HG03432 (cell line): ENCODE measurements around the gene PRR13.
"Not testable (repeated sequence)": the region's sequence is repeated elsewhere in the genome, so short reads cannot be mapped to it uniquely, and the experiment has no call there.

Experiments used
- ATAC-seq: cut with Tn5 transposase; IDR thresholded peaks from one replicate; pipeline ENCODE4 v1.9.1; 2021; ENCODE audit warnings: mild to moderate bottlenecking, moderate library complexity; ENCODE audit not compliant: unreplicated experiment

The PRR13 gene

DNA sequence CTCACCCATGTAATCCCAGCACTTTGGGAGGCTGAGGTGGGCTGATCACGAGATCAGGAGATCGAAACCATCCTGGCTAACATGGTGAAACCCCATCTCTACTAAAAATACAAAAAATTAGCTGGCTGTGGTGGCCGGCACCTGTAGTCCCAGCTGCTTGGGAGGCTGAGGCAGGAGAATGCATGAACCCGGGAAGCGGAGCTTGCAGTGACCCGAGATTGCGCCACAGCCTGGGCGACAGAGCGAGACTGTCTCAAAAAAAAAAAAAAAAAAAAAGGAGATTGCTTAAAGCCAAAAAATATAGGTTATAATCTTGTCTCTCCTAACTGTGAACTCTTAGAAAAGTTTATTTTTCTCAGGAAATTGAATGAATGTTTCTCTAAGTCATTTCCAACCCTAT, 6.2 kb upstream of the PRR13 start:
- not testable (repeated sequence) for ATAC-seq

DNA sequence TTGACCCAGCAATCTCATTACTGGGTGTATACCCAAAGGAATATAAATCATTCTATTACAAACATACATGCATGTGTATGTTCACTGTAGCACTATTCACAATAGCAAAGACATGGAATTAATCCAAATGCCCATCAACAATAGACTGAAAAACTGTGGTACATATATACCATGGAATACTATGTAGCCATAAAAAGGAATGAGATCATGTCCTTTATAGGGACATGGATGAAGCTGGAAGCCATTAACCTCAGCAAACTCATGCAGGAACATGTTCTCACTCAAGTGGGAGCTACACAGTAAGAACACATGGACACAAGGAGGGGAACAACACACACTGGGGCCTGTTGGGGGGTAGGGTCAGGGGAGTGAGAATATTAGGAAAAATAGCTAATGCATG, 2.0 kb upstream of the PRR13 start:
- ATAC-seq: not testable (repeated sequence)

DNA sequence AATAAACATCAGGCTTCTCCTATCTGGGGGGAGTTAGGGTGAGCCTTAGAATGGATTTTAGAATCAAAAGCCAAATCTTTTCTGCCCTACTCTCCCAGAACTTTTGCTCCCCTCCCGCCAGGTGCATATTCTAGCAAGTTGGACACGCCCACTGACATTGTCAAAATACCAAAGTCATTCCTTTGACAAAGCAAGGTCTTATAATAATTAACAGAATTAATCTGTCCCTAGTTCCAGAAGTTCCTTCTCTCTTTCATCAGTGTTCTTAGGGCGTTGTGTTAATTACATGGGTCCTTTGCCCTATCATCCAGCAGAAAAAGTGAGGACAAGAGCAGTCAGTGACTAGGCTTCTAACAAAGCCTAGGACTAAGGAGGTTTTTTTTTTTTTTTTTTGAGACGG, 2.4 kb downstream of the PRR13 start:
- no peak for ATAC-seq

DNA sequence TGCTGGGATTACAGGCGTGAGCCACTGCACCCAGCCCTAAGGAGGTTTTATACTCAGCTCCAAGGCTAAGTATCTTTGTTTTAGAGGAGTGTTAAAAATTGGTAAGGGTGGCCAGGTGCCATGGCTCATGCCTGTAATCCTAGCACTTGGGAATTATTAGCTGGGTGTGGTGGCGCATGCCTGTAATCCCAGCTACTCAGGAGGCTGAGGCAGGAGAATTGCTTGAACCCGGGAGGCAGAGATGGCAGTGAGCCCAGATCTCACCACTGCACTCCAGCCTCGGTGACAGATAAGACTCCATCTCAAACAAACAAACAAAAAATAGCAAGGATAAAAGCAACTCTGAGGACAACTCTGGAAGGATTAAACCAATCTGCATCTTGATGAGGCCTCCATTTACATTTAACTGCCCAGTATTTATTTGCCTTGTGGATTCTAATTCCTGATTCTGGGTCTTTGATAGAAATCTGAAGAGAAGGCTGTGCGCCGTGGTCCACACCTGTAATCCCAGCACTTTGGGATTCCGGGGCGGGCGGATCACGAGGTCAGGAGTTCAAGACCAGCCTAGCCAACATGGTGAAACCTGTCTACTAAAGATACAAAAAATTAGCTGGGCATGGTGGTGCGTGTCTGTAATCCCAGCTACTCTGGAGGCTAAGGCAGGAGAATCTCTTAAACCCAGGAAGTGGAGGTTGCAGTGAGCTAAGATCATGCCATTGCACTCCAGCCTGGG, 3.2 kb downstream of the PRR13 start:
- ATAC-seq: not testable (repeated sequence)

DNA sequence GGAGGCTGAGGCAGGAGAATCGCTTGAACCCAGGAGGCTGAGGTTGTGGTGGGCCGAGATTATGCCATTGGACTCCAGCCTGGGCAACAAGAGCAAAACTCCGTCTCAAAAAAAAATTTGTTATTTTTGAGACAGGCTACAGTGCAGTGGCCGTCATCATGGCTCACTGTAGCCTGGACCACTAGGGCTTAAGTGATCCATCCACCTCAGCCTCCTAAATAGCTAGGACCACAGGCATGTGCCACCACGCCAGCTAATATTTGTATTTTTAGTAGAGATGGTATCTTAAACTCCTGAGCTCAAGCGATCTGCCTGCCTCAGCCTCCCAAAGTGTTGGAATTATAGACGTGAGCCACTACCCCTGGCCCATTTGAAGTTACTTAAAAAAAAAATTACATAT, 9.4 kb downstream of the PRR13 start:
- no peak for ATAC-seq

DNA sequence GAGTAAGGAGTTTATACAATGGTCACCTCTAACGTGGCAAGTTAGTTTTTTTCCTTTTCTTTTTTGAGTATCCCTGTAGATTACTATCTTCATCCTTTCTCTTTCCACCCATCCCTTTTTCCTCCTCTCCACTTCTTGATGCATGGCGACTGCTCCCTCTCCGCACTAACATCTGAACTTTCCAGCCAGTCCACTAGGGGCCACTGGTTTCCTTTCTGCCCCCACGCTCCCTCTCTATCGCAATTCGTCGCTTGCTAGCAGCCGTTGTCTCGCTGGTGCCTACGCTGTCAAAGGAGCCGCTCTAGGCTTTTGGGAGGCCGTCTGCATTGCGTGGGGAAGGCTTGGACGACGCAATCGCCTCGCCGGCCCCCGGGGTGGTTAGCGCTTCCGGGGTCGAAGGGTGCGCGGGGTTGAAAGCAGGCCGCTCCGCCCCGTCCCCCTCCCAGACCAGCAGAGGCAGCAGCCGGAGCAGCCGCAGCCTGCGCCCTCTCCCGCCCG, 10.2 kb downstream of the PRR13 start, which contains the start of gene PCBP2:
TSS of gene PCBP2 (plus strand) at position 442 of the 498 bp plus-strand sequence. CDS start 2,699 bp downstream, outside the sequence.
- ATAC-seq: peak; percentile 94

DNA sequence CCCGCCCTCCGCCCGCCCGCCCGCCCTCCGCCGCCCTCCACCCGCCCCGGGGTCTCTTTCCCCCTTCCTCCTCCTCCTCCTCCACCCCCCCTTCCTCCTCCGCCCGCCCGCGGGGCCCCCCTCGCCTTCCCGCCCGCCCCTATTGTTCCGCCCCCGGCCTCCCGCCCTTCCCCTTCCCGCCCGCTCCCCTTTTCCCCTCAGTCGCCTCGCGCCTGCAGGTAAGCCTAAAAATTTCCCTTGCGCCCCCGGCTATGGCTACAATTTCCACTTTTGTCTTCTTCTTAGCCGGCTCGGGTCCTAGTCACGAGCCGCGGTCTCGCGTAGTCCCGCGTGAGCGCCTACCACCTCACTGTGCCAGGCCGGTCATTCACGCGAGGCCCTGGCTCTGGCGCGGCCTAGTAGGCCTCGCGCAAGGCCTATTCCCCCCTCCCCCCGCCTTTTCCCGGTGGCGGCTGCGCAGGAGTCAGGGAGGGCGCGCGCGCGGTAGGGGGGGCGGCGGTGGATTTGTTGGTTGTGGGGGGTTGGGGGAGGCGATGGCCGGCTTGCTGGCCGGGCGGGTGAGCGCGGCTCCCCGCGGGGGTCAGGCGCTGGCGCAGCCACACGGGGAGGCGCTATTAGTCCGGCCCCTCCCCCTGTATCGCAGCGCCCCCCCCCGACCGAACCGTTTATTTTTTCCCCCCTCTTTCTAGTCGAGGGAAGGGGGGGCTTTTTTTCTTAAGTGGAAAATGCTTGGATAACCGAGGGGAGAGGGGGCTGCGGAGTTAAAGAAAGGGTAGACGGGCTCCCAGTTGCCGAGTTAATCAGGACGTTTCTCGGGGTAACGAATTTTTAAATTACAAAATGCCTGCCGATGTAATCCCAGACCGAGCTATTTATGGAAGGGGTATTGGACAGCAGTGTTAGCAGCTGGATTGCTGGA, 10.9 kb downstream of the PRR13 start:
- peak; percentile 31 for ATAC-seq

DNA sequence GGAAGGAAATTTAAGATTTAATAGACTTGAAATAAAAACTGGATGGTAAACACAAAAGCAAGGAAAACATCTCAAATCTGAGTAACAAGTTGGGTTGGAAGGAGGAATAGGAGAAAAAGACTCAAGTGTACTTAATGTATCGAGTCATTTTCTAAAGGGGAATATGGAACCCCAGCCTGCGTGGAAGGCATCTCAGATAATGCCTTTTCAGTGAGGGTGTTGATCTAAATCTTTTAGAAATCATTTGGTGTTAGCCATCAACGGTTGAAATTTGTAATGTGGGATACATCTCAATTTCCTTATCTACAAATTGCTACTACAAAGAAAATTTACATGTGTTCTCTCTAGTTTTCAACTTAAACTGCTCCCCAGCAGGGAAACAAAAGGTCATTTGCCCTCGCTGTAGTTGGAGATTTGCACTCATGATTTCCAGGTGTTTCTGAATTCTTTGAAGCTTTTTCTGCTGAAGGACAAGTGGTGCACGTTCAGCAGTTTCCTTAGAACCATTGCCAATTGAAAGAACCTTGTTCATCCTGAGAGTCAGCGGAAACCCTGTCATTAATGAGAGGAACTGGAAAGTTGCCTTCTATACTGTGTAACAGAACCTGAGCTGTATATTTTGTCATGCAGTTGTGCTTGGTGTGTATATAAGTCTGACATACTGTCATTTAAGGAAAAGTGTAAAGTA, 12.6 kb downstream of the PRR13 start:
- ATAC-seq: no peak

DNA sequence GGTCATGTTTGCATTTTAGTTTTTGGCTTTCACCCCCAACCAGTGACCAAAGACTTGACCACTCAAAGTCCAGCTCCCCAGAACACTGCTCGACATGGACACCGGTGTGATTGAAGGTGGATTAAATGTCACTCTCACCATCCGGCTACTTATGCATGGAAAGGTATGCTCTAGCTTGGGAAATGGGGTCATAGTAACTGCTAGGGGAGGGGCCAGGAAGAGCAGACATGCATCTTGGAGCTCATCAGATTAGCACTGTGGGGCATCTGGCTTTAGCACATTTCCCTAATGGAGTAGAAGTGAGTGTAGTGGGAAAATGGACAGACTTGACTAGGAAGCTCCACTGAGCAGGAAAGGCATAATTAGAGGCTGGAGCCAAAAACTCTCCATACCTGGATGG, 13.2 kb downstream of the PRR13 start:
- no peak for ATAC-seq

DNA sequence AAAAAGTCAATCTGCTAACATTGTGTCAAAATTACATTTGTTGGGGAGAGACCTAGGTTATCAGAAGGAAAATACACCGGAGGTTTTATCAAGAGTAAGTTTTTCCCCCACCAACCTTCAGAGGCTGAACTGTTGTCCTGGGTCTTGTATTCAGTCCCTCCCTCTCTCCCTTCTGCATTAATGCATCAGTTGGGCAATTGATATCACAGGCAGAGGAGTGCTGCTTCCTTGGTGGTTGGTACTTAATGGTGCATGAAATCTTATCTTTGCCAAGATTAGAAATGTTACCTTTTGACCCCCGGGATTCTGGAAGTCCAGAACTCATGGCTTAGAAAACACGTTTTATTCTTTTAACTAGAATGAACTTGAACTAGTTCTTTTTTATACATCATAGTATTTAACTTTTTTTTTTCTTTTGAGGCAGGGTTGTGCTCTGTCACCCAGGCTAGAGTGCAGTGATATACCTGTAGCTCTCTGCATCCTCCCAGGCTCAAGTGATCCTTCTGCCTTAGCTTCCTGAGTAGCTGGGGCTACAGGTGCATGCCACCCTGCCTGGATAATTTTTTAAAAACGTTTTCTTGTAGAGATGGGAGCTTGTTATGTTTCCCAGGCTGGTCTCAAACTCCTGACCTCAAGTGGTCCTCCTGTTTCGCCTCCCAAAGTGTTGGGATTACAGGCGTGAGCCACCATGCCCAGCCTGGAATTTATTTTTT, 15.3 kb downstream of the PRR13 start:
- no peak for ATAC-seq

DNA sequence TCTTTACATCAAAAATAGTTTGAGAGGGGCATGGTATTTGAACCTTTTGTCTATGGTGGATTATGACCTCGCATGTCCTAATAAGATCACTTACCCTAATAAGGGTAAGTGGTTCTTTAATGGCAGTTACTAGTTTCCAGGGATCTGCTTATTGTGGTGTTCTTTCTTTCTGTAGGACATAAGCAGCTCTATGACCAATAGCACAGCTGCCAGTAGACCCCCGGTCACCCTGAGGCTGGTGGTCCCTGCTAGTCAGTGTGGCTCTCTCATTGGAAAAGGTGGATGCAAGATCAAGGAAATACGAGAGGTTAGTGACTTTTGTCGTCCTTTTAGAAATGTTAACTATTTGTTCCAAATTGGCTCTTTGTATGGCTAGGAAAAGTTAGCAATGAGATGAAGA, 17.6 kb downstream of the PRR13 start:
- ATAC-seq: no peak

DNA sequence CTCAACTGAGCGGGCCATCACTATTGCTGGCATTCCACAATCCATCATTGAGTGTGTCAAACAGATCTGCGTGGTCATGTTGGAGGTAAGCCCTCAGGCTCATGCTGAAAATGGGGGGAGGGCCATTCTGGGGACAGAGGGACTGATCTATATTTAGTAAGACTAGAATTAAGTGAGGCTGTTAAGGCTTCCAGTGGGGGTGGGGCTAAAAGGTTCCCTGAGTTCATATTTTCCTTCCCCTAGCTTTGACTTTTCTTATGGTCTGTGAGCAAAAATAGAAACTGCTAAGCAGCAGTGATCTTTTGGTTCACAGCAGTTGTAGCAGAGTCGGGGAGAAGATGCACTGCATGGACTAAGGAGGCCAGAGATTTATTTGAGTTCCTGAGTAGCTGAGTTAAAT, 19.5 kb downstream of the PRR13 start:
- ATAC-seq: no peak

DNA sequence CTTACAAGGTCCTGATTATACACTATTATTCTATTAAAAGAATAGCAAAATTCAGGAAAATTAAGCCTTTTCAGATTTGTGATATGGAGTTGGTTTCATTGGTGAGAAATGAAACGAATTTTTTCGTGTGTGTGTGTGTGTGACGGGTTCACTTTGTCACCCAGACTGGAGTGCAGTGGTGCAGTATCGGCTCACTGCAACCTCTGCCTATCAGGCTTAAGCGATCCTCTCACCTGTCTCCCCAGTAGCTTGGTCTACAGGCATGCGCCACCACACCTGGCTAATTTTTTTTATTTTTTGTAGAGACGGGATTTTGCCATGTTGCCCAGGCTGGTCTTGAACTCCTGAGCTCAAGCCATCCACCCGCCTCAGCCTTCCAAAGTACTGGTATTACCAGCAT, 20.1 kb downstream of the PRR13 start:
- ATAC-seq: no peak

DNA sequence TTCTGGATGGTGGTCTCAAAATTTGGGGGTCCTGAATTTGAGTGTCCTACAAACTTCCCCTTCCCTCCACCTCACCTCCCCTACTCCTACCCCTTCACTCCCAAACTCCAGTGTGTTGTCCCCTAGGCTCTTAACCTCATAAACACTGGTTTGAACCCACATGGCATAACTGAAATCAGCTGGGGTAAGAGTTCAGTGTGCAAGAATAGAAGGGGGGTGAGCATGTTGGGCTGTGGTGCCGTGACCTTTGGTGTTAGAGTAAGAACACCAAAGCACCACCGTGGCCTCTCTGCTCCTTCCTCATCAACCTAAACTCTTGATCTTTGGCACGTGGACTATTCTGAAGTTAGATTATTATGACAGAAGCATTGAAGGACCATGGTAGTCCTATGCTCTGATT, 21.4 kb downstream of the PRR13 start:
- no peak for ATAC-seq

DNA sequence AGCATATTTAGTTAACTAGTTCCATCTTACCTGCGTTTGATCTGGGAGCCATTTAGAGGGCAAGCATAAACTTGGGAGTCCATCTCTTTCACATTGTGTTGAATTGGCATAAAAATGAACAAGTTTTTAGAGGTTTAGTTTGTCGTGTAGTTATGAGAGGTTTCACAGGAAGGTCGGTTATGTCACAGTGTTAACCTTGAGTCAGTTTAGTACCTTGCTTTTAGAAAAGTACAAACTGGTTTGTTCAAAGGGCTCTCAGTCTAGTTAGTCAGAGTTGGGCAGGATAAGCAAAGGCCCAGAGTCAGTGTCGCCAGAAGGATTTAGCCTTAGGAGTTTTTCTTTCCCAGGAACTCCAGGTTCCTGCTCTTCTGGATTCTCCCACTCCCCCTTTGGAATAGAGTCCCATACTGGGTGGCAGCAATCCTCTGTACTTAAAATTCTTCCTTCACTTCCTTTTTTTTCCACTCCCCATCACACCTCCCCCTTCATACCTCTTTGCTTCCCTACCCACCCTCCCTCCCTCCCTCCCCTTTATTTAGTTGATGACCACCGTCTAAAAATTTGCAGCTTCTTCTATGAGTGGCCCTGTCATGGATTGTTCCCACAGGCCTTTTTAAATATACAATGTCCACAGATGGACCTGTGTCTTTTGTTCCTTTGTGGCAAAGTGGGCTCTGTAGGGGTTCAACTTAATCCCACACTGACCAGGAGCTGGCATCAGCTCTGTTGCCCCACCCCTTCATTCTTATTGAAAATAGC, 22.4 kb downstream of the PRR13 start:
- no peak for ATAC-seq

DNA sequence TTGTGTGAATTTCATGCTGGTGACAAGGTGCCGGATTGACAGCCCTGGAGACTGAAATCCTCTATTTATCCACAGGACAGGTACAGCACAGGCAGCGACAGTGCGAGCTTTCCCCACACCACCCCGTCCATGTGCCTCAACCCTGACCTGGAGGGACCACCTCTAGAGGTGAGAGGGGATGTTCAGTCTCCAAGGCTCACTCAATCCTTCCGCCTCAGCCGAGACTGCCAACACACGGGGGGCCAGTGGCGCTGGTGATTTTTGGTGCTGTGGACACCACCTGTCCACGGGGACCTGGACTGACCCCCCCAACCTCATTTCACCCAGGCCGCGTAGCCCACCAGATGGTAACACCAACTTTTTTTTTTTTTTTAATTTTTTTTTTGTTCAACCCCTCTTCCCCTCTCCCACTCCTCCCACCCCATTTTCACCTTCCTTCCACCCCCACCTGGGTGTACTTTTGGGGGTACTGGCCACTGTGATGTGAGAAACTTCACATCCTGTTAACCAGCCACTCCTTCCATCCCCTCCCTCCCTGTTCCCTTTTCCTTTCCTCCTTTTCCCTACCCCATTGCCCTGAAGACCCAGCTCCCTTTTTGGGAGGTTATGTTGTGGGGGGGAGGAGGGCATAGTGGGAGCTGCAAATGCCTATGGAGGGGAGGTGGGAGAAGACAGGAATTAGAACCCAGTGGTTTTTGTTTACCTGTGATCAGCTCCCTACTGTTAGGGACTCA, 23.3 kb downstream of the PRR13 start:
- ATAC-seq: no peak

DNA sequence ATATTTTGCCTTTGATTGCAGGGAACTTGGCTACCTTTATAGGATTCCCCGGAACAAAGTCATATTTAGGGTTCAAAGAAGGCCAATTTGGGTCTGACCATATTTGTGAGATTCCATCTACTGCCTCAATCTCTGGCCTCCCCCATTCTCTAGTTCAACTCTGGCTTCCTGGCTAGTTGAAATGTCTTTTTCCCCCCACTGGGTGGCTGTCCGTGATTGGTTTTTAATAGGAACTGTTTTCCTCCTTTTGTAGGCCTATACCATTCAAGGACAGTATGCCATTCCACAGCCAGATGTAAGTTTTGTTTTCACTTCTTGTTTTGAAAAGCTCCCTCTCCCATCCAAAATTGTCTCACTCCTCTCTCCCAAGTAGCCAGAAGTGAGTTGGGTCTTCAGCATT, 24.1 kb downstream of the PRR13 start:
- ATAC-seq: no peak

DNA sequence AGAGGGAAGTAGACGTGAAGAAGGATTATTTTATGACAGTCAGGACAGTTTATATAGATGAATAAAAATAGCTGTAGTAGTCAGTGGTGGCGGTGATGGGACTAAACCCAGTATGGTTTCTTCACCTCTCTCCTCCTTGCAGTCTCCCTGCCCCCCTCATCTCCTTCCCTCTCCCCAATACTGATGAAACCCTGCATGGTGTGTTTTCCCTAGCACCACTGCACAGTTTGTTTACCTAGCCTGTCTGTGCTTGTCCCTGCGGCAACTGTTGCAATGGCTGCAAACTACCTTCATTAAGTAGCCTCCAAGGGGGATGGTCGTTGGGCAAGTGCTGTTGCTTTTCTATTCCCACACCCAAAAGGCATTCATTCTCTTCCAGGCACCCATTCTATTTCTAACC, 25.1 kb downstream of the PRR13 start:
- no peak for ATAC-seq

DNA sequence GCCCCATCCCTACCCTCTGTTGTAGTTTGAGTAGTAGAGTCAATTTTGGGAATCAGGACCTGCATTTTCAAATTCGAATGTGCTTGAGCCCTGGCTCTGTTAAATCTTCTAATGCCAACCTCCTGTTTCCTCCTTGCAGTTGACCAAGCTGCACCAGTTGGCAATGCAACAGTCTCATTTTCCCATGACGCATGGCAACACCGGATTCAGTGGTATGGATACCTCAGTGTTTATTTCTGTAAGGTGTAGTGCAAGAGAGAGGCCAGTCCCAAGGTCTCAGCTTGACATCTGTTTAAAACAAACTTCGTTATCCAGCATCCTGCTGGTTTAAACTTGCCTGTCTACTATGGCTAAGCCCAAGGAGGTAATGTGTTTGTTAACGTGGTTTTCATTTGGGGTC, 25.5 kb downstream of the PRR13 start:
- ATAC-seq: no peak
